ENCODE results near the gene APOBEC3A. TPM values are rescaled to one million over a fixed set of nuclear protein-coding genes. Genes with fewer than 3 reads are reported as not detected.
"Not testable (repeated sequence)": the region's sequence is repeated elsewhere in the genome, so short reads cannot be mapped to it uniquely, and the experiment has no call there.

The APOBEC3A gene
- polyA plus RNA-seq, 6 donors from 2014 or later, result 0.29 to 2.8 (median 0.40) TPM; not detected in 3

DNA sequence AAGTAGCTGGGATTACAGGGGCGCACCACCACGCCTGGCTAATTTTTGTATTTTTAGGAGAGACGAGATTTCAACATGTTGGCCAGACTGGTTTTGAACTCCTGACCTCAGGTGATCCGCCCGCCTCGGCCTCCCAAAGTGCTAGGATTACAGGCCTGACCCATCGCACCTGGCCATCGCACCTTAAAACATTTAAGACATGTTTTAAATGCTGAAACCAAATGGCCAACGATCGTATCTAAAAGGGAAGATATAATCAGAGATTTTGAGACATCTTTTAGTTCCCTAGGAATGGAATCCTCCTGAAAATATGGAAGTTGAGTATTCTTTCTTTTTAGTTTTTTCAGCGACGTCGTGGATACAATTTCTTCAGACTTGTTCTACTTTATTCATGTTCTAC lies 21.8 kb upstream of the APOBEC3A start:
- H3K27me3 Mint-ChIP-seq, result peaks cover 15 to 46% (median 36%) of the 10 kb centered on the region in 3 donors
- peaks cover 0 to 7% of the 10 kb centered on the region in 2 donors for H3K36me3 Mint-ChIP-seq
- H3K9me3 Mint-ChIP-seq, result peaks cover 0 to 2% (median 0%) of the 10 kb centered on the region in 7 donors

GRCh38 chr22:38936562-38936961 lies 20.8 kb upstream of the APOBEC3A start:
- Mint-ChIP-seq H3K27ac (peak overlapping the region in 2 of 6 donors; percentile 9 to 33), H3K4me3 (no peak overlapping the region), H3K36me3 (peaks cover 0 to 7% of the 10 kb centered on the region in 2 donors), H3K9me3 (peaks cover 0 to 2% (median 0%) of the 10 kb centered on the region in 7 donors), H3K4me1 (peaks cover 5 to 8% (median 6%) of the 10 kb centered on the region in 3 donors), H3K27me3 (peaks cover 12 to 46% (median 36%) of the 10 kb centered on the region in 3 donors)
- DNase-seq, result no peak
- ATAC-seq (ENCODE audit: low read depth in 2 of 2), result no peak

More for the DNA sequence above, 21.8 kb upstream of the APOBEC3A start:
- DNase-seq, result no peak
- H3K27ac Mint-ChIP-seq, result no peak overlapping the region
- peaks cover 0 to 4% (median under 1%) of the 10 kb centered on the region in 3 donors for H3K4me1 Mint-ChIP-seq
- no peak overlapping the region for H3K4me3 Mint-ChIP-seq
- ATAC-seq (ENCODE audit: low read depth in 2 of 2), result no peak

- DNase-seq (no peak), ATAC-seq (ENCODE audit: low read depth in 2 of 2) (no peak)
- H3K27me3 Mint-ChIP-seq, result peaks cover 12 to 46% (median 36%) of the 10 kb centered on the region in 3 donors
- no peak overlapping the region for H3K27ac Mint-ChIP-seq
- H3K9me3 Mint-ChIP-seq, result peaks cover 0 to 2% (median 0%) of the 10 kb centered on the region in 7 donors
- peaks cover 0 to 7% of the 10 kb centered on the region in 2 donors for H3K36me3 Mint-ChIP-seq
- H3K4me1 Mint-ChIP-seq, result peaks cover 10 to 13% (median 11%) of the 10 kb centered on the region in 3 donors
- no peak overlapping the region for H3K4me3 Mint-ChIP-seq
These were observed 20.4 kb upstream of the APOBEC3A start for GRCh38 chr22:38937036-38937435.

DNA sequence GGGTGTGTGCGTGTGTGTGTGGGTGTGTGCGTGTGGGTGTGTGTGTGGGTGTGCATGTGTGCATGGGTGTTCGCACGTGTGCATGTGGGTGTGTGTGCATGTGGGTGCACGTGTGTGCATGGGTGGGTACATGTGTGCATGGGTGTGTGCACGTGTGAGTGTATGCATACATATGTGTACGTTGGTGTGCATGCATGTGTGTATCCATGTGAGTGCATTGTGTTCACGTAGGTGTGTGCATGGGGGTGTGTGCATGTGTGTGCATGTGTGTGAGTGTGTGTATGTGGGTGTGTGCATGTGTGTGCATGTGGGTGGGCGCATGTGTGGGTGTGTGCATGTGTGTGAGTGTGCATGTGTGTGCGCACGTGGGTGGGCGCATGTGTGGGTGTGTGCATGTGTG lies 19.9 kb upstream of the APOBEC3A start:
- H3K4me3 Mint-ChIP-seq, result no peak overlapping the region
- H3K4me1 Mint-ChIP-seq, result peaks cover 12 to 16% (median 15%) of the 10 kb centered on the region in 3 donors
- H3K9me3 Mint-ChIP-seq, result no peaks in the 10 kb centered on the region
- DNase-seq (no peak), ATAC-seq (ENCODE audit: low read depth in 2 of 2) (no peak)
- no peak overlapping the region for H3K27ac Mint-ChIP-seq
- H3K36me3 Mint-ChIP-seq, result peaks cover 0 to 7% of the 10 kb centered on the region in 2 donors
- peaks cover 12 to 43% (median 36%) of the 10 kb centered on the region in 3 donors for H3K27me3 Mint-ChIP-seq

GRCh38 chr22:38938221-38938620 lies 19.2 kb upstream of the APOBEC3A start:
- H3K27me3 Mint-ChIP-seq, result peaks cover 12 to 41% (median 36%) of the 10 kb centered on the region in 3 donors
- peaks cover 17 to 23% (median 21%) of the 10 kb centered on the region in 3 donors for H3K4me1 Mint-ChIP-seq
- H3K36me3 Mint-ChIP-seq, result peaks cover 0 to 7% of the 10 kb centered on the region in 2 donors
- no peak overlapping the region for H3K4me3 Mint-ChIP-seq
- ATAC-seq (ENCODE audit: low read depth in 2 of 2) (no peak), DNase-seq (no peak)
- no peaks in the 10 kb centered on the region for H3K9me3 Mint-ChIP-seq
- H3K27ac Mint-ChIP-seq, result no peak overlapping the region

DNA sequence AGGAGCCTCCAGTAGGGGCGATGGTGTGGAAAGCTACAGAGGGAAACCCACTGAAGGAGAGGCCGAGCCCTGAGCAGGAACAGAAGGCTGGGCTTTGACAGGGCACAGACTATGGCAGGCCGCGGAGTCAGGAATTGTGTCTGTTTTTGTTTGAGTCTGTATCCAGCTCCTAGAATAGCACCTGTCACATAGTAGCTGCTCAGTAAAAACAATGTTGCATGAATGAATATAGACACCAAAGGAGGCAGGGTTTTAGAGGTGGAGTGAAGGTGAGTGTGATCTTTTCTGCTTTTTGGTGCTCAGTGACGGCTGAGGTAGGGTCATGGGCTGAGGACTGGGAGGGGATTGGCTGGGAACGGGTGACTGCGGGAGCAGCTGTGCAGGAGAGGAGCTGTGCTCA lies 18.5 kb upstream of the APOBEC3A start:
- Mint-ChIP-seq H3K4me1 (peaks cover 24 to 30% (median 25%) of the 10 kb centered on the region in 3 donors), H3K27ac (no peak overlapping the region), H3K9me3 (no peaks in the 10 kb centered on the region), H3K4me3 (no peak overlapping the region), H3K36me3 (peaks cover 0 to 4% of the 10 kb centered on the region in 2 donors), H3K27me3 (peaks cover 10 to 43% (median 33%) of the 10 kb centered on the region in 3 donors)
- ATAC-seq (ENCODE audit: low read depth in 2 of 2) (no peak), DNase-seq (no peak)

GRCh38 chr22:38940811-38941384 lies 16.5 kb upstream of the APOBEC3A start:
- ATAC-seq (ENCODE audit: low read depth in 2 of 2) (no peak), DNase-seq (no peak)
- H3K27ac Mint-ChIP-seq, result peak overlapping the region in 1 of 6 donors; percentile 40
- H3K4me1 Mint-ChIP-seq, result peaks cover 25 to 44% (median 33%) of the 10 kb centered on the region in 3 donors
- H3K27me3 Mint-ChIP-seq, result peaks cover 6 to 51% (median 30%) of the 10 kb centered on the region in 3 donors
- no peaks in the 10 kb centered on the region for H3K36me3 Mint-ChIP-seq
- H3K4me3 Mint-ChIP-seq, result peak overlapping the region in 3 of 8 donors; percentile 22 to 83 (median 71)
- no peaks in the 10 kb centered on the region for H3K9me3 Mint-ChIP-seq

- peaks cover 13 to 51% (median 36%) of the 10 kb centered on the region in 3 donors for H3K27me3 Mint-ChIP-seq
- no peaks in the 10 kb centered on the region for H3K9me3 Mint-ChIP-seq
- no peaks in the 10 kb centered on the region for H3K36me3 Mint-ChIP-seq
- peak overlapping the region in 5 of 6 donors; percentile 40 to 93 (median 75) for H3K27ac Mint-ChIP-seq
- peak; percentile 28 for DNase-seq
- H3K4me3 Mint-ChIP-seq, result peak overlapping the region; percentile 22 to 92 (median 84)
- peaks cover 25 to 47% (median 33%) of the 10 kb centered on the region in 3 donors for H3K4me1 Mint-ChIP-seq
- ATAC-seq (ENCODE audit: low read depth in 2 of 2), result peak; percentile 86 to 89
These were observed 15.9 kb upstream of the APOBEC3A start for GRCh38 chr22:38941488-38941987.

GRCh38 chr22:38942702-38943101 lies 14.7 kb upstream of the APOBEC3A start:
- DNase-seq (no peak), ATAC-seq (ENCODE audit: low read depth in 2 of 2) (no peak)
- Mint-ChIP-seq H3K36me3 (no peaks in the 10 kb centered on the region), H3K9me3 (no peaks in the 10 kb centered on the region), H3K27ac (peak overlapping the region in 4 of 6 donors; percentile 12 to 84 (median 60)), H3K4me1 (peaks cover 22 to 51% (median 33%) of the 10 kb centered on the region in 3 donors), H3K4me3 (peak overlapping the region in 6 of 8 donors; percentile 63 to 92 (median 72)), H3K27me3 (peaks cover 19 to 53% (median 43%) of the 10 kb centered on the region in 3 donors)

- H3K4me1 Mint-ChIP-seq, result peaks cover 22 to 51% (median 33%) of the 10 kb centered on the region in 3 donors
- ATAC-seq (ENCODE audit: low read depth in 2 of 2), result no peak
- peak overlapping the region in 5 of 6 donors; percentile 12 to 93 (median 79) for H3K27ac Mint-ChIP-seq
- H3K4me3 Mint-ChIP-seq, result peak overlapping the region in 7 of 8 donors; percentile 63 to 85 (median 74)
- peak; percentile 11 for DNase-seq
- H3K27me3 Mint-ChIP-seq, result peaks cover 21 to 57% (median 43%) of the 10 kb centered on the region in 3 donors
- no peaks in the 10 kb centered on the region for H3K36me3 Mint-ChIP-seq
- no peaks in the 10 kb centered on the region for H3K9me3 Mint-ChIP-seq
These were observed 14.2 kb upstream of the APOBEC3A start for GRCh38 chr22:38943201-38943600.

DNA sequence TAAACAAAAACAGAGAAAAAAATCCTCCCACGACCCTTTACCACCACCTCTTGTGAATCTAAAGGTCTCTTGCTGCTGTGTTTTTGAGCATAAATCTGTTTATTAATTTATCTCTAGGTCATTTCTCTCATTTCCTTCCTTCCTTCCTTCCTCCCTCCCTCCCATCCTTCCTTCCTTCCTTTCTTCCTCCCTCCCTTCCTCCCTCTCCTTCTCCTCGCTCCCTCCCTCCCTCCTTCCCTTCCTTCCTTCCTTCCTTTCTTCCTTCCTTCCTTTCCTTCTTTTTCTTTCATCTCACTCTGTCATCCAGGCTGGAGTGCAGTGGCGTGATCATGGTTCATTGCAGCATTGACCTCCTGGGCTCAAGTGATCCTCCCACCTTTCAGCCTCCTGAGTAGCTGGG lies 13.5 kb upstream of the APOBEC3A start:
- DNase-seq, result no peak
- Mint-ChIP-seq H3K27ac (peak overlapping the region in 2 of 6 donors; percentile 12 to 79), H3K4me1 (peaks cover 22 to 51% (median 33%) of the 10 kb centered on the region in 3 donors), H3K27me3 (peaks cover 21 to 56% (median 43%) of the 10 kb centered on the region in 3 donors), H3K36me3 (no peaks in the 10 kb centered on the region), H3K9me3 (no peaks in the 10 kb centered on the region), H3K4me3 (peak overlapping the region in 5 of 8 donors; percentile 31 to 85 (median 71))
- no peak for ATAC-seq (ENCODE audit: low read depth in 2 of 2)

- peaks cover 22 to 51% (median 33%) of the 10 kb centered on the region in 3 donors for H3K4me1 Mint-ChIP-seq
- no peak overlapping the region for H3K27ac Mint-ChIP-seq
- no peaks in the 10 kb centered on the region for H3K36me3 Mint-ChIP-seq
- H3K27me3 Mint-ChIP-seq, result peaks cover 21 to 56% (median 44%) of the 10 kb centered on the region in 3 donors
- ATAC-seq (ENCODE audit: low read depth in 2 of 2) (no peak), DNase-seq (no peak)
- H3K4me3 Mint-ChIP-seq, result peak overlapping the region in 1 of 8 donors; percentile 28
- no peaks in the 10 kb centered on the region for H3K9me3 Mint-ChIP-seq
These were observed 12.8 kb upstream of the APOBEC3A start for GRCh38 chr22:38944653-38945052.

GRCh38 chr22:38945706-38946338 lies 11.6 kb upstream of the APOBEC3A start:
- H3K27ac Mint-ChIP-seq; H3K9me3 Mint-ChIP-seq; H3K36me3 Mint-ChIP-seq; ATAC-seq (ENCODE audit: low read depth in 2 of 2); DNase-seq: not testable (repeated sequence)
- Mint-ChIP-seq H3K27me3 (peaks cover 21 to 65% (median 55%) of the 10 kb centered on the region in 3 donors), H3K4me1 (peaks cover 22 to 49% (median 33%) of the 10 kb centered on the region in 3 donors), H3K4me3 (peak overlapping the region in 1 of 8 donors; percentile 7)

All from naive B cell (primary cell).